Glomerular visceral epithelial cell (primary cell): ENCODE results near the gene CDK5RAP2.
A peak's percentile ranks its signal among the peaks of the same experiment; 100 is the strongest.
"Not testable (repeated sequence)": the region's sequence is repeated elsewhere in the genome, so short reads cannot be mapped to it uniquely, and the experiment has no call there.

Source experiments
- DNase-seq: peaks from one replicate; pipeline ENCODE4 v3.0.0-alpha.2; 2016; ENCODE audit errors: extremely low spot score

Gene CDK5RAP2

DNA sequence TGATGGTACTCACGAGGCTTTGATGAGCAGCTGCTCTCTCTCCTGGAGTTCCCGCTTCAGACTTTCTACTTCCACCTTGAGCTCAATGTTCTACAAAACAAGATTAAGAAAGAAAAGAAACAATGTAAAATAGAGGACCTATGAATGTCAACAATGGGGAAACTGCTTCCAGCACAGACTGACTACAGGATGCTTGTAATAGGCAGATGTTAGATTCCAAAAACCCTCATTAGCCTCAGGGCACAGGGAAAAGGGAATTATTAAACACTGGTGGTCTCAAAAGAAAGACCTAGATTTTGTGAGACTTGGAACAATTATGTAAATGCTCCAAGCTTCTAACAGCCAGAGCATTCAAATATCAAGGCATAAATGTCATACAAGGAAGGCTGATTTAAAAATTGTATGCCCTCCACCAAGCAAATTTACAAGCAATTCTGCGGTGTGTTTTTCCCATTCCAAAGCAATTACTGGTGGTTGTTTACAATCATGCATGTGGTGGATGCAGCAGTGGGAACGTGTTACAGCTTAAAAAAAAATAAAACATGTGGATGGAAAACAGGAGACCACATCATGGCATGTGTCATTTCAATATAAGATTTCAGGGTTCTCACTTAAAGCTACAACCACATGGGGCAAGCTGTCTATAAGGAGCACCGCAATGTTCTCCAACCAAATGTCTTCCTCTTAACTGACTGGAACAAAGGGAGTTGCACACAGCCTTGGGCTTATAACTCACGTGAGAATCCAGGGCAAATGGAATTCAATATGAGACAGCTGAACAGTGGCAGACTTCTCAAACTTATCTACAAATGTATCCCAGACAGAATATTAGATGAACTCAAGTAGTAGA is 34.0 kb downstream of the CDK5RAP2 start:
- DNase-seq: no peak

DNA sequence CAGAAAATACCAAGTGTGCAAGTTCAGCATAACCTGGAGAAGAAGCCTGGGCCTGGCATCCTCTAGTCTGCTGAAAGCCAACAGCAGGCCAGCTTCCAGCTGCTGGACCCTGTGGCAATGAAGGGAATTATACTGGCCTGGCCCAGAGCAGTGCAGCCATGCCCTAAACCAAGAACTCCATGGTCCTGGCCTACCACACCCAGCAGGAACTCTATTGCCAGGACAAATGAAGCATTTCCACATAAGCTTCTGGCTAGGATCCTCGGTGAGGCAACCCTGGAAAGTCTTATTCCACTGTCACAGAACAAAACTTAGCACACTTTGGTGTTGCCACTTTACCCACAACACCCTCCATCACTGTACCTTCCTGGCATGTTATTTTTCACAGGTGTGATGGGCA is 35.5 kb downstream of the CDK5RAP2 start:
- DNase-seq: no peak

DNA sequence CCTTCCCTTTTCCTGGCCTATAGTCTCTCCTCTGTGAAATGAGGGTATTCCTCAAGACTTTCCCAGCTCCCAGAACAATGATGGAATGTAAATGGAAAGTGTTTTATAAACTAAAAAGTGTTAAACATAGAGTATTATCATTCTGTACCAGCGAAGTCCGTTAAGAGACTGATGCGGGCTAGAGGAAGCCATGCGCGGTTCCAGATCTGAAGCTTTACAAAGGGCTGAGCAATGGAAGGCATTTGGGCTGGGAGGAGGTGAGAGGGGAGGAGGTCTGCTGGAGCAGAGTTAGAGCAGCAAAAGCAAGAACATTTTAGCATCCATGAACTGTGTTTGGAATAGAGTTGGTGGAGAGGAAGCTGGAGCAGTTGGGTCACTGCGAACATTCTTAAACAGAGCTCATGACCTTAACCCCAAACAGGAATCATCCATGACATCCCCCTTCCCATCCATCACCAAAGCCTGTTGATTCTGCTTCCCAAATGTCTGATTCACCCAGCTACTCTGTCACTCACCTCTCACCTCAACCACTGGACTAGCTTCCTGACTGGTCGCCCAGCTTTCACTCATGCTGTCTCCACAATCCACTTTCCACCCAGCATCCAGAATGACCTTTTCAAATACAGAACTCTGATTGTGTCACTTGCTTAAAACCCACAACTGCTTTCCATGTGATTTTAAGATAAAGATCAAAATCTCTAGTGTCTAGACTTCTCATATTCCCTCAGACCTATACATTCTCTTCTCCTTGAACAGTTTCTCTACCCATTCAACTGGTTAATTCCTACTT is 37.1 kb downstream of the CDK5RAP2 start:
- no peak for DNase-seq

DNA sequence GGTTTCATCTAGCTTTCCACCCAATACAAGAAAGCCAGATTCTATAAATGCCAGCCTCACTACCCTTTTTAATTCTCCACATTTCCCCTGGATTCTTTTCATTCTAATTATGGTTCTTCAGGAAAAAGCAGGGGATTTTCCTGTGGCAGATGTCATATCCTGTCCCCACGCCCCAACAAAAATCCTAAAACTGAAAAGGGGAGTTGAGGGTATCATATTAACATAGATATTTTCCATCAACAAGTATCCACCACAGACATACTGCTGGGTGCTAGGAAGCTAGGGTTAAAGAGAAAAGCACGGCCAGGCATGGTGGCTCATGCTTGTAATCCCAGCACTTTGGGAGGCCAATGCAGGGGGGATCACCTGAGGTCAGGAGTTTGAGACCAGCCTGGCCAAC is 38.0 kb downstream of the CDK5RAP2 start:
- DNase-seq: no peak

DNA sequence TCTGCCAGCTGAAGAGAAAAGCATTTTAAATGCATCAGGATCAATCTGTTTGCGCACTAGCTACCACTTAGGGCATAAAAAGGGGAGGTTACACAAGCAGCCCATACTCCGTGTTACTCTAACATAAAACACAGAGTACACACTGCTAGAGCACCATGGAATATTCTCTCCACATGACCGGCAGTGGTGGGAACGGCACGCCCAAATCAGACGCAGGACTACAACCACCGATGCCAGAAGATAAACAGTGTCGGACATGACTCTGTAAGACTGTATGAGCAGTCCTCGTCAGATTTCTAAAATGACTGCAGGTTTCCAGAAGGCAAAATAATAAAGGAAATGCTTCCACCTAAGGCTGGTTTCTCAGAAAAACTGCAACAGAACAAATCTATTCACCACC is 40.0 kb downstream of the CDK5RAP2 start:
- DNase-seq: no peak

DNA sequence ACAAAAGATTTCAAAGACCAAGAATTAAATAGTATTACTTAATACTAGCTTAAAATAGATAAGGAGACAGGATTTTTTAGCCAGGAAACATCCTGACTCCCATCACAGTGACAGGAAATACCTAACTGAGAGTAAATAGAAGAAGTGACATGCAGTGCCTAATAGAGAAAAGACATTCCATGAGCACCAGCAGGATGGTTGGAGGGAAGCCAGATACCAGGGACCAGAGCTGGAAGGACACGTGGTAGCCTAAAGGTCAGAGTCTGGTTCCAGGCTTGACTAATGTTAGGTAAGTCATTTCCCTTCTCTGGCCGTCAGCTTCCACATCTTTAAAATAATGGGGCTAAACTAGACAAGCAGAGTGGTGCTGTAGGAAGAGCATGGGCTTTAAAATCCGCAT is 41.6 kb downstream of the CDK5RAP2 start:
- DNase-seq: no peak

DNA sequence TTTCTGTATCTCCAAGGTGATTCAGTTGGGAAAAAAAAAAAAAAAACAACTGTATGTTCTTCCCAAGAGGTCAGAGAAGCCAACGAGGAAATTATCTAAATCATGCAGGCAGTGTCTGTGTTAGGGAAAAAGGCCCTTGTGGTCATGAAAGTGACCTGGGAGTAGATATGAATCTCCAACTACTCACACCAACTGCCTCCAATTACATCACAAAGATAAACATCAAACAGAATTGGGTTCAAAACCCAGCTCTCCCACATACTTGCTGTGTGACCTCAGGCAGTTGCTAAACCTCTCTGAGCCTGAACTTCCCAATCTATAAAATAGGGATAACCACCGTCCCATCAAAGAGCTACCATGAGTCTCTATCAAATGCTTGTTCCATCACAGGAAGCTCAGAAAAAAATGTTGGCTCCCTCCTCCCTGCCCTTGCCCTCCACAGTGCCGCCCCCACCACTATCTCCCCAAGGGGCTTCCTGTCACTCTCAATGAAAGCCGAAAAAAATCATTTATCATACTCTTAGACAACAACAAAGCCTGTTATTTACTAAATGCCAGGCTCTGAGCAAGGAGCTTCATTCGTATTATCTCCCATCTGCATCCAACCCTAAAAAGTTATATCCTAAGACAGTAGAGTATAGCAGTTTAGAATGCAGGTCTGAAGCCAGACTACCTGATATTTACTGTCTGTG is 42.9 kb downstream of the CDK5RAP2 start:
- no peak for DNase-seq

DNA sequence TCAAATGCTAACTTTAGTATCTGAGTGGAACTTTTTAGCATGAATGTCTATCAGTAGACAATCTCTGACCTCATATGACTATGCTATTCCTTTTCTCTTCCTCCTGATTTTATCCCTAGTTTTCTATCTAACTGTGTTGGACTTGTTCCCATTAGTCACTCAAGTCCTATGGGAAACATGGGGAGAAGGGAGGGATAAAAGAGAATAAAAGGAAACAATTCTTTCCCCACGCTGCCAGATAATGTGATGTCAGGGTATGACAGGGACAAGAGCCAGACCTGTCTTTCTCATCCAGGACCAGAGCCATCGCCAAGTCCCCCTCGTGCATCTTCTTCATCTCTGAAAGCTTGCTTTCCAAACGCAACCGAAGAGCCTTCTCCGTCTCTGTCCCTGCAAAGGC is 43.9 kb downstream of the CDK5RAP2 start:
- no peak for DNase-seq

DNA sequence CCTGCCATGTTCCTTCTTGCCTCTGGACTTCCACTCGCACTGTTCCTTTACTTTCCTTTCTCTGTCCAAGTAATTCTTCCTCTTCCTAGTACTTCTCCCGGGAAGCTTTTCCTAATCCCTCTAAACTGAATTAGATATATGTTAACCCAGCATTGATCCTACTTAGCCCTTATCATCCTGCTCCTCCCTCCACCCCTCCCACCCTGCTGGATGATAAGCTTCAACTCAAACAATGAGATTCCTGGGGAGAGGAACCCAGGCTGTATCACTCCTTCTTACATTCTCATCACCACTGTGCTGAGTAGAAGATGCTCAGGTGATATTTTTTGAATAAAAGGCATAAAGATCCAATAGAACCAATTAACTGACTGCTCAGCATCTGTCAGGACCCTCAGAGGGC is 45.7 kb downstream of the CDK5RAP2 start:
- DNase-seq: no peak

DNA sequence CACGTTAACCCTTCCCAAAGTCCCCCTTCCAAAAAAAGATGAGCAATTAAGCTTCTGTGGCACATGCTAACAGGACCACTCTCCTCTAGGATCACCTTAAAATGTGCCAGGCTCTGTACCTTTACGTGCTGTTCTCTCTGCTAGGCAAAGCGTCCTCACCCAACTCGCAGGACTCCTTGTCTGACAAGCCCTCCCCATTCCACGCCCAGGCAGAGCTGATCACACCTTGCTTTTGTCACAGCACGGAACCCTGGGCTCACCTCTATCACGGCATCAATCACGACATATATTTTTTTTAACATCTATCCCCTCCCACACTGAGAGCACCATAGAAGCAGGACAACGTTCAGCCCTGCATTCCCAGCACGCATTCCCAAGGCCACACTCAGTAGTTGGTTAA is 47.1 kb downstream of the CDK5RAP2 start:
- DNase-seq: no peak

DNA sequence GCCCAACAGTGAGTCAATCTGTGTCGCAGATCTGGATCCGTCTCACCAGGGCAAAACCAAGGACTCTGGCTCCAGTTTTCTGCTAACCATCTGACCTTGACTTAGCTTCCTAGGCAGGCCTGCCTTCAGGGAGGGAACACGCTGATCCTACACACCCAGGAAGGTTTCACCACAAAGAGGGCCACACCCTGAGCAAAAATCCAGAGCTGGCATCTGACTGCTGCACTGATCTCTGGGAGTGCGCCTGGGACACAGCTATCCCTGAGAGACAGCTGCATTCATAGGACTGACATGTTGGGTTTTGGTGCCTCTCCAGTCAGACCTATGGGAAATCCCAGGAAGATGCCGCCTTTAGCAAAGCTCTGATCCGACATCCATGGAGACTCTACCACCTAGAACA is 47.5 kb downstream of the CDK5RAP2 start:
- DNase-seq: no peak

DNA sequence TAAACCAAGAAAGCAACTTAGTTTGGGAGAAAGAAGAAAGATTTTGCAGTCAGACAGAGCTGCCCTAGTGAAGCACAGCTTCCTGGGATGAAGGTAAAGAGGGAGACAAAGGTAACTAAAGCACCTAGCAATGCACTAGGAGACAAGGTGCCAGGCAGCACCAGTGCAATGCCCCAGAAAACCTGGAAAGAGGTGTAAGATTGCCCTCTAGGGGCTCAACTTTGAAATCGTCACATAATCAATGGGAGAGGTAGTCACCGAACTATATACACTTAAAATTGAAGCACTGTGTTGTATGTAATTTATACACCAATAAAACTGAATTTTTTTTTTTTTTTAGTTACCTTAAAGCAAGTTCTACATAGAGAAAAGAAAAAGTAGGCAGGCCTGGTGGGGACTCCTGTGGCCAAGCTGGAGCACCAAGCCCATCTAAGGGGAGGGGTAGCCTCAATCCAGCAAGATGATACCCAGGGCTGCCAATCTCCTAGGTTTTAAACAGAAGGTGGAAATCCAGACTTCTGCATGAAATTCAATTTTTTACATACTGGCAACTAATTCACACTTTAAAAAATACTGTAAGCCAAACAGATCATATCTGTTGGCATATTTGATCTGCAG is 48.2 kb downstream of the CDK5RAP2 start:
- peak; percentile 30 for DNase-seq

DNA sequence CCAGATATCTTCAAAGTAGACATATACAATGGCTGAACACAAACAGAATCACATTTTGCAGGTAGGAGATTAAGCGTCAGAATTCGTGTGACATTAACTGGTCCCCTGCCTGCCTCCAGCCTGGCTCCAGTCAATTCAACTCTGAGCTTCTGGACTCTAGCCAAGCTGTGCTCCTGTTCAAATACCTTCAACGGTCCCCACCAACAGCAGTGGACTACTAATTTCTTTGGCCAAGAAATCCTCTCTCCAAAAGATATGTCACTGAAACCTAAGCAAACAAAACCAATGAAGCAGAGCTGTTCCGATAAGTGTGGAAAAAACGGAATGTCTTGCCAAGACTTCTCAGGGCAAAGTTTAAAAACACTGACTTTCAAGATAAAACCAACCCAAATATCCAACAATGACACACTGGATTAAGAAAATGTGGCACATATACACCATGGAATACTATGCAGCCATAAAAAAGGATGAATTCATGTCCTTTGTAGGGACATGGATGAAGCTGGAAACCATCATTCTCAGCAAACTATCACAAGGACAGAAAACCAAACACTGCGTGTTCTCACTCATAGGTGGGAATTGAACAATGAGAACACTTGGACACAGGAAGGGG is 49.6 kb downstream of the CDK5RAP2 start:
- not testable (repeated sequence) for DNase-seq

DNA sequence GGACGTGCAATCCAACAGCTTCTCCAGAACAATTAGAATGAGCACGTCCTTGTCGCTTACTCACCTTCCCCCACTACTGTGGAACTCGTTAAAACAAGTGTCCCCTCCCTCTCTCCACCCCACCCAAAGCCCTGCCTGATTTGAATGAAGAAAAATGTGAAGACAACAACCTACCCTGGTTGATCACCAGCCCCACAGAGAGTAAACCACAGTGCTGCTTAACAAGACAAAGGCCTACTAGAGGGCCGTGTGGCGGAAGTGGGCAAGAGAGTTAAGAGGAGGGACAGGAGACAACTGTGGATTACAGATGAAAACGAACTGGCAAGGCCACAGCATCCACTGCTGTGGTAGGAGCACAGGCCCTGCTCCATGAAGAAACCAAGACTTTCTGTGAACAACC is 51.1 kb downstream of the CDK5RAP2 start:
- DNase-seq: no peak

DNA sequence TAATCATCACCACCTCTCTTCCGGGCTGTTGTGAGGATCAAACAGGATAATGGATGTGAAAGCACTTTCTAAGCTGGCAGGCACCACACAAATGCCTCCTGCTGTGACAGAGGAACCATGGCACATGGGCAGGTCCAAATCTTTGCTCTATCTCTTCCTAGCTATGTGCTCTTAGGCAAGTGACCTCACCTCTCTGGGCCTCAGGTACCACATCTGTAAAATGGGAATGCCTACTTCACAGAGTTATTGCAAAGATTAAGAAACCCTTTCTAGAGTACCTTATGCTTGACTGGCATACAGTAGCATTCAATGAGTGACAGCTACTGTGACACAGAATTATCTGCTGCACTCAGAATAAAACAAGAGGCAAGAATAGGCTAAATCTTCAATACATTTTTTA is 51.6 kb downstream of the CDK5RAP2 start:
- DNase-seq: no peak

DNA sequence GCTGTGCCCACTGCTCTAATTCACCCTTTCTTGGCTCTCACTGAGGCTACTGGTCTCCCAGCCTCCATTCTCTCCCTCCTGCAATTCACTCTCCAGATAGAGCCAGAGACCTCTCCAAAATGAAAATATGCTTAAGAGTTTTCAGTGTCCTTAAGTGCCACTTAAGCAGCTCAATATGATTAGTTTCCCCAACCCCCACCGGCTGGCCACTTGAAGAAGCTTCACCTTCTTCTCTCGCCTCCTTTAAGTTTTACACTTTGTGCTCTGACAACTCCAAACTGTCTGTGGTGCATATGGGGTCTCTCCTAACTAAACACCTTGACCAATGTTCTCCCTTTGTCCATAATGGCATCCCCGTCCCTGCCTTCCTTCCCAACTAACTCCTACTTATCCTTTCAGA is 53.4 kb downstream of the CDK5RAP2 start:
- no peak for DNase-seq

DNA sequence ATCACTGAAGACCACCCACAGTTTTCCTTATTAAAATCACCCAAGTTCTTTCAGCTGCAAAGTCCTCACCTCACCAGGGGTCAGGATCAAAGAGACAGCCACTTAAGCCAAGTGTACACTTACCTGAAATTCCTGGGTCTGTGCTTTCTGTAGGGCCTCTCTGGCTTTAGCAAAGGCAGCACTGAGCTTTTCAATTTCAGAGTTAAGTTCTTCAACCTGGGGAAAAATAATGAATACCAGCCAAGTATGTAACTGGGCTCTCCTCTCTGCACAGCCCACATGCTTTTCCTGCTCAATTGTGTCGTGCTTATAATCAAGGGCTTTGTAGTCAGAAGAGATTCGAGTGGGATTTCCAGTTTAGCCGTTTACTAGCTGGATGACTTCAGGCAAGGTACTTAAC is 55.1 kb downstream of the CDK5RAP2 start:
- DNase-seq: no peak

DNA sequence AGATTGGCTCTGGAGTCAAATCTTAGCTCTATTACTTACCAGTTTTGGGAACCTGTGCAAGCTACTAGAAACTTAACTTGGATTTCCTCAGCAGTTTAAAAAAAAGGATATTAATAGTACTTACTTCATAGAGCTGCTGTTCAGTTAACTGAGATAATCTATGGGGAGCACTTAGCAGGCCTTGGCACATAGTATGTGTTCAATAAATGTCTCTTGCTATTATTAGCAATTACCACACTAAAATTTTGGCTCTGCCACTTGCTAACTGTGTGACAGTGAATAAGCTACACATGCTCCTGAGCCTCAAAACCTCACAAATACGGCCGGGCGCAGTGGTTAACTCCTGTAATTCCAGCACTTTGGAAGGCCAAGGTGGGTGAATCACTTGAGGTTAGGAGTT is 55.9 kb downstream of the CDK5RAP2 start:
- DNase-seq: no peak

DNA sequence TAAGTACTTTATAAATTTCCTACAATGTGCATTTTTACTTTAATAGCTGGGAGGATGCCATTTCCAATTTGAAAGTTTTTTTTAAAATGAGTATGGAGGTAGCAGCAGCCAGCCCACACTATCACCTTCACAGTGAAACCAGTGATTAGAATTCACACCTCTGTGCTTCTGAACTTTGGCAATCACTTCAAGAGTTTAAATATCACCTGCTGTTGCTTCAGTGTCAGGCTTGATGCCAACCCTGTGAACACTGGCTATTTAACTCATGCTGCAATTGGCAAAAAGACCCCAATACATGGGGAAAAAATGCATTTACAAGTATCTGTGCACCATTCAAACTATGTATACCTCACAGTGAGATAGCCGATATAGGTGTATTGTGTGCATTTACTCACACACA is 57.4 kb downstream of the CDK5RAP2 start:
- no peak for DNase-seq

DNA sequence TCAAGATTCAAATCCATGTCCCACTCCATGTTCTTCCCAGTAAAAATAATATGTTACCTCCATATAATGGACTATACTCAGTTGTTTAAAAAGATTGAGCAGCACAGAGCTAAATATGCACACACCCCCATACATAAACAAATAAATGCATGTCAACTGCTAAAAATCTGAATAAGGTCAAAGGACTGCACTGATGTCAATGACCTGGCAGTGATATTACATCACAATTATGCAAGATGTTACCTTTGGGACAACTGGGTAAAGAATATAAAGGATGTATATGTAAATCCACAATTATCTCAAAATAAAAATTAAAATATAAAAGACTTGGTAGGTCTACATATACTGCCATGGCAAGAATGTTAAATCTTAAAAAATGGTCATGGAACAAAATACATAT is 57.9 kb downstream of the CDK5RAP2 start:
- no peak for DNase-seq

DNA sequence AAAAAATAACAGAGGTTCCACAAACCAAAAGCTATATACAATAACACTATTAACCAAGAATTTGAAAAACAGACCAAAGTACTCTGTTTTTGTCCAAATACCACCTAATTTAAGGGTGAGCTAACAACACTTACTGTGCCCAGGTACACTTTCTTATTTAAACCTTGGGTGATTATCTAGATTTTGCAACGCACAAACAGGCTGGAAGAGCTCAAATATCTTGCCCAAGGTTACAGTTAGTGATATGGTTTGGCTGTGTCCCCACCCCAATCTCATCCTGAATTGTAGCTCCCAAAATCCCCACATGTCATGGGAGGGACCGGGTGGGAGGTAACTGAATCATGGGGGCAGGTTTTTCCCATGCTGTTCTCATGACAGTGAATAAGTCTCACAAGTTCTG is 58.9 kb downstream of the CDK5RAP2 start:
- no peak for DNase-seq

DNA sequence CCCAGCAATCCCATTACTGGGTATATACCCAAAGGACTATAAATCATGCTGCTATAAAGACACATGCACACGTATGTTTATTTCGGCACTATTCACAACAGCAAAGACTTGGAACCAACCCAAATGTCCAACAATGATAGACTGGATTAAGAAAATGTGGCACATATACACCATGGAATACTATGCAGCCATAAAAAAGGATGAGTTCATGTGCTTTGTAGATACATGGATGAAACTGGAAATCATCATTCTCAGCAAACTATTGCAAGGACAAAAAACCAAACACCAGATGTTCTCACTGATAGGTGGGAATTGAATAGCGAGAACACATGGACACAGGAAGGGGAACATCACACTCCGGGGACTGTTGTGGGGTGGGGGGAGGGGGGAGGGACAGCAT is 64.0 kb downstream of the CDK5RAP2 start:
- not testable (repeated sequence) for DNase-seq
